ENCODE results near the gene SMC6.

The SMC6 gene

GRCh38 chr2:17753803-17754663, at the start of gene SMC6, which contains the start of gene GEN1:
Gene SMC6 (minus strand): TSS chr2:17753810. CDS start chr2:17745946, 7,864 bp downstream.
Gene GEN1 (plus strand): TSS chr2:17754138. CDS start chr2:17759944, 5,806 bp downstream.
- peak; percentile 86 to 91 for DNase-seq

DNA sequence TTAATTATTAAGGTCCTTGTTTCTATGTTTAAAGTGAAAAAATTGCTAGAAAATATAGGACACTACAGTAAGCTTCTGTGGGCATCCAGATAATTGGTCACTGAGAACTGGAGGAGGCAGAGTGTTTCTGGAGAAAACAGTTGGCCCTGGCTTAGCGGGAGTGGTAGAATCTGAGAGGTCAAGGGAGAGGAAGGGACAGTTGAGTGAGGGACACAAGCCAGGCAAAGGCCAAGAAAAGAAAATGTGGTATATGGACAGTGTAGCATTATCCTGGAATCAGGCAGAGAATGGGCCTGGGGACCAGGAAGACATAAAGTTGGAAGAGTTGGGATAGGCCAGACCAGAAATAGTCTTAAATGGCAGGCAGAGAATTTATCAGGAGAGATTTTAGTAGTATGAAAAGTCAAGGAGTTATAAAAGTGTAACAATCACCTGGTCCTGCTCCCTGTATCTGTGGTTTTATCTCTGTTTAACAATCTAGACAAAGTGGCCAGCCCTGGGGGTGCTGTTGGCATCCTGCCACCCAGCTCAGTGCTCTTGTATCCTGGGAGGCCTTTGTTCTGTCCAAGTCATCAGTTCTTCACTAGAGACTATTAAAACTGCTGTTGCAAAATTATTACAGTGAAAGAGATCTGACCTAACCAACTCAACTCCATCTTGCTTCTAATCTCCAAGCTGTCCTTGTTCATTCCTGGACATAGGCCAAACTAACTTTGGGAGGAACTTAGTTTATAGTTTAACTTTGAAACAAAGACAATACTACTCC, 47.3 kb upstream of the SMC6 start:
- no peak for DNase-seq

DNA sequence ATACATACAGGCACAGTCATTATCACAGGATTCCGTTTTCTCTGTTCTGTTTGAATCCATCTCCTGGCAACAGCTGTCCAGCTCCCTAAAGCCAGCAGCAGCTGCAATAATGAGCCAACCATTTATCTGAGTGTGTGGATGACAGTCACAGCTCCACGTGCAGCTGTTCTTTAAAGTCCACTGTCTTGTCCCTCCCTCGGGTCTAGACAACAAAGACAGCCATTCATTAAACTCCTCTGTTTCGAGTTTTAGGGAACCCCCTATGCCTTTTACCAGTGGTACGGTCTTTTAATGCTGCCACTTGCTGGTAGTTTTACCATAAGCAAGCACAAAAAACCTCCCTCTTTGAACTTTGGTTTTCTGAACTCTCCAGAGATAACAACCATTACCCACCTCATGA, 46.6 kb upstream of the SMC6 start:
- DNase-seq: no peak

DNA sequence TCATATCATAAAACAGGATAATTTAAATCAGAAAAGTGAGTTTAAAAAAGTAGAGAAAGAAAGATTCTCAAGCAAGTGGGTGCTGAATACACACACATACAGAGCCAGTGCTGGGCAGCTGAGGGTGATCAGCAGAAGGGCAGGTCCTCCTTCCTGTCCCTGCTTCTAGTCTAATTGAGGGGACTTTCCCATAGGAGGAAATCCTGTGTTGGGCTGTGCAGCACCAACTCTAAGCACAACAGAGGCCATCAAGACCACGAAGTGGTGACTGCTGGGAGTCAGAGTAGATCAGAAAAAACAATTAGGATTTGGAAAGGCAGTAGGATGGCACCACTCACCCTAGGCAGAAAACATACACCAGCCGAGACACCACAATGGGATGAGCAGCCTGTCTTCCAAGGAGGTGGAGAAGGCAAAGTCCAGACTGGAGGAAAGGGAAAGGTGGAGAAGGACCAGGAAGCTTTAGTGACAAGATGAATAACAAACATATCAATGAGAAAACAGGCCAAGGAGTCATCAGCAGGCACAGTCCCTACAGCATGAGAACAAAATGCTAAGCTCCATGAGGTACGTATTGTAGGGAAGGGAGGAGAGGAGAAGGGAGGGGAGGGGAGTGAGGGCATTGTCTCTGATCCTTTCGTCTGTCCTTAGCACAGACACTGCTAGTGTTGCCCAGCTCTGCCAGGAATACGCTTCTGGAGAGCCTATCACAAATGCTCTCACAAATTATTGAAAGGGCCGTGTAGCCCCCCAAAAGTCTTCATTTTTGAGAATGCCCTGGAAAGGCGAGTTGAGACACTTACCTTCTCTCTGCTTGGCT, 45.9 kb upstream of the SMC6 start:
- no peak for DNase-seq

DNA sequence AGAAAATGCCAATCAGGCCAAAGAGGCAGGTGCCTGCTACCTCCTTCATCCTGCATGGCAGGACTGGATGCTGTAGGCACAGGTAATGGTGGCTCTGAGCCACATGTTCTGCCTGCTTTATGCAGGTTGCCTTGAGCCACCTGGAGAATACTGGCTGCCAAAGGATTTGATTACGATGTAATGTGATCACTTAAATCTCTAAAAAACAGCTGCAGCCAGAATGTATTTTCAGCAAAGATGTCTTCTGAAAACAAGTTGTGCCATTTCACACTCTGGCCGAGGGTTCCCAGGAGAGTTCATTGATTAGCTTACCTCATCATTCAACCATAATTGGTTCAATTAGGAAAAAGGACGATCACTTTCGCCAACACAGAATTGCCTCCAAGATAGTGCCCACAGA, 44.7 kb upstream of the SMC6 start:
- no peak for DNase-seq

GRCh38 chr2:17795309-17795708, 41.7 kb upstream of the SMC6 start:
- no peak for DNase-seq

GRCh38 chr2:17793803-17794354, 40.3 kb upstream of the SMC6 start:
- DNase-seq: no peak

DNA sequence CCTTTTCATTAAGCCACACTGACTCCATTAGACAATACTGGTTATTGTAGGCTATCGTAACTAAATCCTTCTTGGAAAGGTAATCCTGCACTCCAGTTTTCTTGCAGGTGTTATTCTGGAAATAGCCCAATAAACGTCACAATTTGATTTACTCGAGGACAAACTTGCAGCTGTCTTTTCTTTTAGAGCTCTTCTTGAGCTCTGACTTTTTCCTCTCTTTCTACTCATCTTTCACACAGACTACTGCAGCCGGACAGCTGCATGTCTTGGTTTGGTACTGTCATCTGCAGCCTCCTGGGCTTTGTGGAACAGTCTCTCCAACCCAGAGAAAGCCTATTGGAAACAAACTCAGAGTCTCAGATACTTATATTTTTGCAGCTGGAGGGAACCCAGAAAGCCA, 39.7 kb upstream of the SMC6 start:
- no peak for DNase-seq

DNA sequence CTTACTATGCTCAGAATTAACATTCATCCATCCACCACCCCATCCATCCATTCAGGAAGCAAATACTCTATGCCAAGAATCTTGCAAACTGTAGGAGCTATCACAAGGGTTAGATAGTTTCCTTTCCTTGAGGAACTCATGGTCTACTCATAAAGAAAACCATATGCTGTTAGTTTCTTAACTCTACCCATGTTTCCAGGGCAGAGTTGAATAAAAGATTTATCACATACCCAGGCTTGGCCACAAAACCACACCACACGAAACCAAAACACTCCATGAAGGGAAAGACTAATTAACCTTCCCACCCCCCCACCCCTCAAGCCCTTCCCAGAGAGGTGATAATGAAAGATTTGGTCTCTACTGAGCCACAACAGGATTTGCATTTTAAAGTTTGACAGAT, 38.9 kb upstream of the SMC6 start:
- DNase-seq: no peak

GRCh38 chr2:17791817-17792130, 38.2 kb upstream of the SMC6 start:
- no peak for DNase-seq

DNA sequence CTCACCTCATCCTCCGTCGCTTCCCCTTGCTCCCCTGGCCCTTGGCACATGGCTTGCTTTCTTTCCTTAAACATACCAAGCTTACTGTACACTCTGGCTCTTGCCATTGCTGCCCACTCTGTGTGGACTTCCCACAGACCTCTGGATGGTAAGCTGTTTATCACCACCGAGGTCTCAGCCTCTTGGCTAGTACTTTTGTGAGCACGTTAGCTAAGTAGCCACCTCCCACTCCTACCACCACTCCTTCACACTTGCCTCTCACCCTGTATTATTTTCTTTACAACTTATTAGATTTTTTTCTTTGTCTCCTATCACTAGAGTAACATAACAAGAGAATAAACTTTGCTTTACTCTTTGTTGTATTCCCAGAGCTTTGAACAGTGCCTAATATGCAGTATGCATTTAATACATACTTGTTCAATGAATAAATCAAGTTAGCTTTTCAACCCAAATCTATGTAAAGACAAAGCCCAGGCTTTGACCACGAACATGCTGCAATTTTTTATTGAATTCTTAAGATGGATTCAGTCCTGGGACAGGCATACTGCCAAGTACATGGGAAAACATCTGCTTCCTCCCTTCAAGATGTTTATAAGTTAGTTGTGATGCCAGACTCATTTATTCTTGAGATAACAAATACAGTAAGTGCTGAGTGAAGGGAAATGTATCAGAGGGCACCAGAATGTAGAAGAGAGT, 37.7 kb upstream of the SMC6 start:
- no peak for DNase-seq

GRCh38 chr2:17790536-17790935, 36.9 kb upstream of the SMC6 start:
- DNase-seq: no peak

- DNase-seq: no peak
These were observed 35.2 kb upstream of the SMC6 start for GRCh38 chr2:17788773-17789172.

GRCh38 chr2:17786727-17787126, 33.1 kb upstream of the SMC6 start:
- DNase-seq: no peak

DNA sequence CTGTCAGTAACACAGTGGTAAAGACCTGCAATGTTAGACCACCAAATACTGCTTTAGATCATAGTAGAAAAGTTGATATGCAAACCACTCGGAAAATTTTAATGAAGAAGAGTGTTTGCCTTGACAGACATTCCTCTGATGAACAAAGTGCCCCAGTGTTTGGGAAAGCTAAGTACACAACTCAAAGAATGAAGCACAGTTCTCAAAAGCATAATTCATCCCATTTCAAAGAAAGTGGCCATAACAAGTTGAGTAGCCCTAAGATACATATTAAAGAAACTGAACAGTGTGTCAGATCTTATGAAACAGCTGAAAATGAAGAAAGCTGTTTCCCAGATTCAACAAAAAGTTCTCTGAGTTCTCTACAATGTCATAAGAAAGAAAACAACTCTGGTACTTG, 27.9 kb upstream of the SMC6 start:
- DNase-seq: no peak

DNA sequence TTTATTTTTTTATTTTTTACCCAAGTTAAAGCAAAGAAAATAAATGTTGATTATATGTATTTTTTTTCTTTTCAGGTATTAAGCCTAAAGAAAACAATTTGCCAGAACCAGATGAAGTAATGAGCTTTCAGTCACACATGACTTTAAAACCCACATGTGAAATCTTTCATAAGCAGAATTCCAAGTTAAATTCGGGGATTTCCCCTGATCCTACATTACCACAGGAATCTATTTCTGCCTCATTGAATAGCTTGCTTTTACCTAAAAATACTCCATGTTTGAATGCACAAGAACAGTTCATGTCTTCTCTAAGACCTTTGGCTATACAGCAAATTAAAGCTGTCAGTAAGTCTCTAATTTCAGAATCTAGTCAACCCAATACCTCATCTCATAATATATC, 26.9 kb upstream of the SMC6 start:
- no peak for DNase-seq

- DNase-seq: no peak
These were observed 18.9 kb upstream of the SMC6 start for GRCh38 chr2:17772532-17772931.

DNA sequence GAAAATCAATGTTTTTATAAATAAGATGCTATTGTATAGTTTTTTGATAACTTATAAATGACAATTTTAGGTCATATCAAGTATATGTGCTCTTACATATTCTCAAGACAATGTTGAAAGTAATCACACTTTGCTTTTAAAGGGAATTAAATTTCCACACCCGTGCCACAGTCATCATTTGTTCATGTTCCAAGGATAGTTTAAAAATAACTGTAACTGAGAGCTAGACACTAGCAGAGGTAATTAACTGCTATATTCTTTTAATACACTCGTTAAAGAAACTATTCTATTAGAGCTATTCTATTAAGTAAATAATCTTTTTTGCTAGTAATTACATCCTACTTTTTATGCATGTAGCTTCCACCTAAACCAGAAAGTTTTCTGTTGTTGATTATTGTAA, 18.3 kb upstream of the SMC6 start:
- DNase-seq: no peak

DNA sequence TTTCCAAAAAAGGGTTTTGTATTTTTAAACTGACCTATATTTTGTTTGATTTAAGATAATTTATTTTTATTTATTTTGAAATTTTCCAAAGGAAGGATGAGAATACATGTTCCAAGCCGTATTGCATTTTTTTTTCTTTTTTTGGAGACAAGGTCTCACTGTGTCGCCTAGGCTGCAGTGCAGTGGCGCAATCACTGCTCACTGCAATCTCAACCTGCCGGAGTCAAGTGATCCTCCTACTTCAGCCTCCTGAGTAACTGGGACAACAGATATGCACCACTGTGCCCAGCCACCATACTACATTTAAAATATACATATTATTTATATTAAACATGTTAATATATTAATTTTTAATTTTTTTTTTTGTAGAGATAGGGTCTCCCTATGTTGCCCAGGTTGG, 15.3 kb upstream of the SMC6 start:
- DNase-seq: no peak

DNA sequence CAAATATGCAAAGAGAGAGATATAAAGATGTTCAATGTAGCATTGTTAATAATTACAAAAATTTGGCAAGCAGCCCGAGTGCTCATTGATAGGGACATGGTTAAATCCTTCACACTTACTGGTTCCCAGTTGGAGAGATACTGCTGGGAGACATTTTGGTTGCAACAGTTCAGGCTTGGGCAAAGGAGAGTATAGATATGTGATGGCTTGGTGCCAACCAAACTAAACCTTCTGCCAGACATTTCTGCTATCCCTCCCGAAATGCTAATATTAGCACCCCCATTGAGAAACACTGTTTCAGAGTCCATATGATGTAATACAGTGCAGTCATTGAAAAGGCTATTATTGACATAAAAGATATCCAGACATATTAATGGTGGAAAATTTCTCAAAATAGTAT, 11.8 kb upstream of the SMC6 start:
- DNase-seq: no peak

- DNase-seq: peak; percentile 21 to 47
These were observed 10.2 kb upstream of the SMC6 start for GRCh38 chr2:17763641-17764333.

- DNase-seq: peak; percentile 17 to 28
These were observed 8.8 kb upstream of the SMC6 start for GRCh38 chr2:17762451-17762850.
